Subcutaneous adipose tissue (tissue), 4 donors: ENCODE data around the gene SFMBT1. TPM values are rescaled to one million over a fixed set of nuclear protein-coding genes. Genes with fewer than 3 reads are reported as not detected.

ENCODE experiments used
- CTCF ChIP-seq: fragments of 450-650 bp; IDR thresholded peaks from one replicate; pipeline ENCODE4 v1.5.1; 2016; ENCODE audit warnings: low read depth, mild to moderate bottlenecking, control low read depth, antibody characterized with exemption, moderate library complexity
- total RNA-seq, 4 donors: library from RNA; depleted of rRNA; stranded (reverse); fragments of >200 nt; gene quantifications; one replicate each; pipeline ENCODE4 v1.1.0, GENCODE V29; 2016

Gene SFMBT1
- total RNA-seq, 4 donors from 2014 or later = 4.9 to 15.5 (median 12.2) TPM

- TF ChIP-seq CTCF = no peak
These were observed 13.3 kb downstream of the SFMBT1 start for GRCh38 chr3:53032609-53033008.

GRCh38 chr3:53030619-53031449 is 15.0 kb downstream of the SFMBT1 start:
- no peak for TF ChIP-seq CTCF

- no peak for TF ChIP-seq CTCF
These were observed 17.2 kb downstream of the SFMBT1 start for GRCh38 chr3:53028641-53029040.

GRCh38 chr3:53027254-53027844 is 18.5 kb downstream of the SFMBT1 start:
- TF ChIP-seq CTCF = no peak

GRCh38 chr3:53026382-53027162 is 19.3 kb downstream of the SFMBT1 start:
- no peak for TF ChIP-seq CTCF

GRCh38 chr3:53024315-53024714 is 21.6 kb downstream of the SFMBT1 start:
- no peak for TF ChIP-seq CTCF
